Cardiac muscle cell (in vitro differentiated cells and primary cell): ENCODE data around the gene TAMALIN. TPM values are rescaled to one million over a fixed set of nuclear protein-coding genes. Genes with fewer than 3 reads are reported as not detected.
"Not testable (repeated sequence)": the region's sequence is repeated elsewhere in the genome, so short reads cannot be mapped to it uniquely, and the experiment has no call there.

ENCODE experiments used
- DNase-seq, 2 donors: peaks; one replicate each; pipeline versions ENCODE4 v3.0.0 to v3.0.0-alpha.2; 2010 to 2017; ENCODE audit warnings: low read depth in 1 of 2, low spot score in 1 of 2
- H3K27ac ChIP-seq: fragments of 200-600 bp; sonication (generic); 2 replicates; pipeline ENCODE4 v1.5.1; 2016
- H3K27me3 ChIP-seq: fragments of 200-600 bp; sonication (generic); 2 replicates; pipeline ENCODE4 v1.6.0; 2016; ENCODE audit warnings: control low read depth
- H3K36me3 ChIP-seq: fragments of 200-600 bp; sonication (generic); 2 replicates; pipeline ENCODE4 v1.5.1; 2016; ENCODE audit warnings: control low read depth
- H3K4me1 ChIP-seq: fragments of 200-600 bp; sonication (generic); 2 replicates; pipeline ENCODE4 v1.8.1; 2017; ENCODE audit warnings: low read depth, mild to moderate bottlenecking, mixed run types
- H3K4me3 ChIP-seq: fragments of 200-600 bp; sonication (generic); 2 replicates; pipeline ENCODE4 v1.5.1; 2016; ENCODE audit warnings: mild to moderate bottlenecking
- H3K9me3 ChIP-seq: fragments of 200-600 bp; sonication (generic); 2 replicates; pipeline ENCODE4 v1.5.1; 2017; ENCODE audit warnings: low read depth, mild to moderate bottlenecking, control low read depth
- polyA plus RNA-seq: library from polyadenylated mRNA; unstranded; fragments of >200 nt; fragmentation: Nextera tagmentation; extraction: Ambion mirVana; gene quantifications from 2 replicates; pipeline ENCODE4 v1.2.1, GENCODE V29; 2016
- total RNA-seq: library from RNA; depleted of rRNA; stranded (reverse); fragments of >200 nt; gene quantifications from 2 replicates; pipeline ENCODE4 v1.2.3, GENCODE V29; 2016
- TF ChIP-seq, protein P1 (sequence below): IDR thresholded peaks from 2 replicates; pipeline ENCODE4 v1.5.1; 2012; ENCODE audit warnings: low read depth, mild to moderate bottlenecking, low read length

Gene TAMALIN
- total and polyA plus RNA-seq, 2 experiments from 2014 or later, result 8.2 to 12.5 TPM

DNA sequence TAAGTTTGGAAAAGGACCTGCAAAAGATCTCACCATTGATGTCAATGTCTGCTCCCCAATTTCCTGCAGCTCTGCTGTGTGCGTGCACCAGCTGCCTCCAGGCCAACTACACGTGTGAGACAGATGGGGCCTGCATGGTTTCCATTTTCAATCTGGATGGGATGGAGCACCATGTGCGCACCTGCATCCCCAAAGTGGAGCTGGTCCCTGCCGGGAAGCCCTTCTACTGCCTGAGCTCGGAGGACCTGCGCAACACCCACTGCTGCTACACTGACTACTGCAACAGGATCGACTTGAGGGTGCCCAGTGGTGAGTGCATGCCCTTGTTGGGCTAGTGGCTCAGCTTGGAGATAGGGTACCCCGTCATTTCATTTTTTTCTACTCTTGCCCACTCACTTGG lies 31.6 kb upstream of the TAMALIN start:
- no peak overlapping the region for H3K4me3 ChIP-seq
- no peak overlapping the region for H3K27ac ChIP-seq
- H3K36me3 ChIP-seq, result peaks cover 12% of the 10 kb centered on the region
- no peaks in the 10 kb centered on the region for H3K27me3 ChIP-seq
- H3K9me3 ChIP-seq, result no peaks in the 10 kb centered on the region
- TF ChIP-seq, protein P1, sequence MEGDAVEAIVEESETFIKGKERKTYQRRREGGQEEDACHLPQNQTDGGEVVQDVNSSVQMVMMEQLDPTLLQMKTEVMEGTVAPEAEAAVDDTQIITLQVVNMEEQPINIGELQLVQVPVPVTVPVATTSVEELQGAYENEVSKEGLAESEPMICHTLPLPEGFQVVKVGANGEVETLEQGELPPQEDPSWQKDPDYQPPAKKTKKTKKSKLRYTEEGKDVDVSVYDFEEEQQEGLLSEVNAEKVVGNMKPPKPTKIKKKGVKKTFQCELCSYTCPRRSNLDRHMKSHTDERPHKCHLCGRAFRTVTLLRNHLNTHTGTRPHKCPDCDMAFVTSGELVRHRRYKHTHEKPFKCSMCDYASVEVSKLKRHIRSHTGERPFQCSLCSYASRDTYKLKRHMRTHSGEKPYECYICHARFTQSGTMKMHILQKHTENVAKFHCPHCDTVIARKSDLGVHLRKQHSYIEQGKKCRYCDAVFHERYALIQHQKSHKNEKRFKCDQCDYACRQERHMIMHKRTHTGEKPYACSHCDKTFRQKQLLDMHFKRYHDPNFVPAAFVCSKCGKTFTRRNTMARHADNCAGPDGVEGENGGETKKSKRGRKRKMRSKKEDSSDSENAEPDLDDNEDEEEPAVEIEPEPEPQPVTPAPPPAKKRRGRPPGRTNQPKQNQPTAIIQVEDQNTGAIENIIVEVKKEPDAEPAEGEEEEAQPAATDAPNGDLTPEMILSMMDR, result no peak
- H3K4me1 ChIP-seq, result peaks cover 52% of the 10 kb centered on the region
- no peak for DNase-seq

DNA sequence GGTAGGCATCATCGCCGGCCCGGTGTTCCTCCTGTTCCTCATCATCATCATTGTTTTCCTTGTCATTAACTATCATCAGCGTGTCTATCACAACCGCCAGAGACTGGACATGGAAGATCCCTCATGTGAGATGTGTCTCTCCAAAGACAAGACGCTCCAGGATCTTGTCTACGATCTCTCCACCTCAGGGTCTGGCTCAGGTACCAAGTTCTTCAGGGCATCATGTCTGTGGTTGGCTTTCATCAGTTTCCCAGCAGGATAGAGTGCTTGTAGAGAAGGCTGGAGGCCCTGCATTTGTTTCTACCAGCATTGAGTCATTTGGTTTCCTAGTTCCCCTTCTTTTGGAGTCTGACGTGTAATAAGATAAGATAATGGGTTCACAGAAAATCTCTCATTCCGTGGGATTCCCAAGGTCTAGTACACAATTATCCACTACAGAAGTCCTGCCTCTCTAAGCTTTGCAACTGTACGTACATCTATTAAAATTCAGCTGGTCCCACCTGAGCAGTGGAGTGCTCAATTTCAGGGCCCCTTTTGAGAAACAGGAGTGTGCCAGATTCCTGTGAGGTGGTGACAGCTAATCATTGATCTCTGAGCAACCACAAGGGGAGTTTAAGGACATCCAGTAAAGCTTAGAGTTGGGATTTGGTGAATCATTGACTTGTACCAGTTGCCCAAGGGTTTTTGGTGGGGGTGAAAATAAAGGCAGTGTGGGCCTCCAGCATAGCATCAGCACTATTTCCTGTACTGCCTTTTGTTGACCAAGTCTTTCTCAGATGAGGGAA lies 30.2 kb upstream of the TAMALIN start:
- Histone ChIP-seq H3K4me1 (peaks cover 46% of the 10 kb centered on the region), H3K27ac (peak overlapping the region; percentile 69), H3K4me3 (no peak overlapping the region), H3K36me3 (peaks cover 15% of the 10 kb centered on the region), H3K27me3 (no peaks in the 10 kb centered on the region), H3K9me3 (no peaks in the 10 kb centered on the region)
- DNase-seq, result peak; percentile 65 to 97
- TF ChIP-seq, protein P1, result no peak

DNA sequence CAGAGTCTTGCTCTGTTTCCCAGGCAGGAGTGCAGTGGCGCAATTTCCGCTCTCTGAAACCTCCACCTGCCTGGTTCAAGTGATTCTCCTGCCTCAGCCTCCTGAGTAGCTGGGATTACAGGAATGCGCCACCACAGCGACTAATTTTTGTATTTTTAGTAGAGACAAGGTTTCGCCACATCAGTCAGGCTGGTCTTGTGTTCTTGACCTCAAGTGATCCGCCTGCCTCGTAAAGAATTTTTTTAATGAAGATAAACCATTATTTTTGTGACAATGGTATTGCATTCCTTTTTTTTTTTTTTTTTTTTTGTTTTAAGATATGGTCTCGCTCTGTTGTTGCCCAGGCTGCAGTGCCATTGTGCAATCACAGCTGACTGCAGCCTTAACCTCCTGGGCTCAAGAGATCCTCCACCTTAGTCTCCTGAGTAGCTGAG lies 29.4 kb upstream of the TAMALIN start:
- no peak overlapping the region for H3K4me3 ChIP-seq
- DNase-seq, result peak in 1 of 2 donors; percentile 88
- no peaks in the 10 kb centered on the region for H3K27me3 ChIP-seq
- H3K36me3 ChIP-seq, result peaks cover 21% of the 10 kb centered on the region
- peak overlapping the region; percentile 69 for H3K27ac ChIP-seq
- peaks cover 38% of the 10 kb centered on the region for H3K4me1 ChIP-seq
- TF ChIP-seq, protein P1, result no peak
- no peaks in the 10 kb centered on the region for H3K9me3 ChIP-seq

DNA sequence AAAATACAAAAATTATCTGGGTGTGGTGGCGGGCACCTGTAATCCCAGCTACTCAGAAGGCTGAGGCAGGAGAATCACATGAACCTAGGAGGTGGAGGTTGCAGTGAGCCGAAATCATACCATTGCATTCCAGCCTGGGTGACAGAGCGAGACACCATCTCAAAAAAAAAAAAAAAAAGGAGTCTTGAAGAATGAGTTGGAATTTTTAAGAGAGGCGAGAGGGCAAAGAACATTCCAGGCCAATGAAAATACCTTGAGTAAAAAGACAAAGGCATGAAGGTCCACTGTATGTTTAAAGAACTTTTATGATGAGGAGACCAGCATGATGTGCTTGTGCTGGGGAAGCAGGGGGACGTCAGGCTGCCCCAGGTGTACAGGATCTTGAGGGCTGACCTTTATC lies 27.4 kb upstream of the TAMALIN start:
- H3K27me3 ChIP-seq, DNase-seq, H3K27ac ChIP-seq, H3K9me3 ChIP-seq, H3K4me3 ChIP-seq: not testable (repeated sequence)
- H3K4me1 ChIP-seq, result peaks cover 18% of the 10 kb centered on the region
- peaks cover 40% of the 10 kb centered on the region for H3K36me3 ChIP-seq

DNA sequence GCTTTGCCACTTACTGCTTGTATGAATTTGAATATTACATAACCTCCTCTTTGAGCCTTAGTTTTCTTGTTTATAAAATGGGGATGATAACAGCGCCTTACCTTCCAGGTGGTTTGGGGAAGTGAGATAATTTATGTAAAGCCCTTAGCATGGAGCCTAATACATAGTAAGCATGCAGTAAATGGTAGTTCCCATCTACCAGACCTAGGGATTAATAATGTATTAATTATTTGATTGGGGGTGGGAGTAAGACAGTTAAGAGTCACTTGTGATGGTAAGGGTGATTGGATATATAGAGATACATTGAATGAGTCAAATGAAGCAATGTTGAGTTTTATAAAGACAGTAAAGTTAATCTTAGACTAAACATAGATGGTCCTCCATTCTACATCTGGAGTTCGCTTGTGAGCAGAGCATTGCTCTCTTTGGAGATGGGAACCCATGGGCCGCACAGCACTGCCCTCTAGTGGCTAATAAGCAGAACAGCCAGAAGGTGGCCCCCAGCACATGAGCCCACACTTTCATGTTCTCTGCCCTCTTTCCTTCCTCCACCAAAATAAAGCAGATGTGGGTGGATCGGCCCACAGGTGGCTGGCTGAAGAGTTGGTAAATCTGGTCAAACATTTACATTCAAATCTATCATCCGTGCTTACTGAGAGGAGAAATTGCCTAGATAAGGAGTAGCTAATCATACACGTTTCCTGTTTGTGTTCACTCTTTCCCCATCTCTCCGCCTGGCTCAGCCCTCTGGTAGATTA lies 26.5 kb upstream of the TAMALIN start:
- peak overlapping the region; percentile 8 for H3K27ac ChIP-seq
- DNase-seq, result peak; percentile 71 to 84
- H3K27me3 ChIP-seq, result no peaks in the 10 kb centered on the region
- no peak overlapping the region for H3K4me3 ChIP-seq
- H3K4me1 ChIP-seq, result peaks cover 13% of the 10 kb centered on the region
- TF ChIP-seq, protein P1, result peak; percentile 98
- H3K9me3 ChIP-seq, result no peaks in the 10 kb centered on the region
- peaks cover 48% of the 10 kb centered on the region for H3K36me3 ChIP-seq

DNA sequence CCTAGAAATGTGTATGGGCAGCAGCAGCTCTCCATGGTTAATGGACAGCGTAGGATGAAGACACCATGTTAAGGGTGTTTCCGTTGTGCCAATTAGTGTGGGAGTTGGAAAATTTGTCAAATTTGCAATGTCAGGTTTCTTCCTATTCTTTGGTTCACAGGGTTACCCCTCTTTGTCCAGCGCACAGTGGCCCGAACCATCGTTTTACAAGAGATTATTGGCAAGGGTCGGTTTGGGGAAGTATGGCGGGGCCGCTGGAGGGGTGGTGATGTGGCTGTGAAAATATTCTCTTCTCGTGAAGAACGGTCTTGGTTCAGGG lies 26.0 kb upstream of the TAMALIN start:
- H3K4me3 ChIP-seq, result no peak overlapping the region
- H3K27ac ChIP-seq, result no peak overlapping the region
- no peaks in the 10 kb centered on the region for H3K27me3 ChIP-seq
- H3K36me3 ChIP-seq, result peaks cover 51% of the 10 kb centered on the region
- peaks cover 13% of the 10 kb centered on the region for H3K4me1 ChIP-seq
- no peak for DNase-seq
- TF ChIP-seq, protein P1, result no peak
- no peaks in the 10 kb centered on the region for H3K9me3 ChIP-seq
